ENCODE data around the gene CEP131. TPM values are rescaled to one million over a fixed set of nuclear protein-coding genes. Genes with fewer than 3 reads are reported as not detected.

CEP131 gene
- total RNA-seq, 1 donor from 2014 or later = 28.7 TPM

- H3K4me3 ChIP-seq (ENCODE audit: low read depth, low read length) = no peak overlapping the region
- no peak for DNase-seq (ENCODE audit: low read depth)
- no peak for TF ChIP-seq CTCF (conservative IDR thresholded peaks at IDR 0.05; ENCODE audit: low read depth, low read length)
Observed at GRCh38 chr17:81258292-81258691, 35.5 kb upstream of the CEP131 start.

GRCh38 chr17:81257533-81257932 lies 34.8 kb upstream of the CEP131 start:
- DNase-seq (ENCODE audit: low read depth) = no peak
- H3K4me3 ChIP-seq (ENCODE audit: low read depth, low read length) = no peak overlapping the region
- TF ChIP-seq CTCF (conservative IDR thresholded peaks at IDR 0.05; ENCODE audit: low read depth, low read length) = no peak

GRCh38 chr17:81256616-81257015 lies 33.9 kb upstream of the CEP131 start:
- H3K4me3 ChIP-seq (ENCODE audit: low read depth, low read length) = no peak overlapping the region
- TF ChIP-seq CTCF (conservative IDR thresholded peaks at IDR 0.05; ENCODE audit: low read depth, low read length) = no peak
- DNase-seq (ENCODE audit: low read depth) = peak; percentile 50

GRCh38 chr17:81254955-81255717 lies 32.4 kb upstream of the CEP131 start:
- TF ChIP-seq CTCF (conservative IDR thresholded peaks at IDR 0.05; ENCODE audit: low read depth, low read length) = peak; percentile 68
- no peak for DNase-seq (ENCODE audit: low read depth)
- H3K4me3 ChIP-seq (ENCODE audit: low read depth, low read length) = no peak overlapping the region

- no peak for DNase-seq (ENCODE audit: low read depth)
- peak; percentile 73 for TF ChIP-seq CTCF (conservative IDR thresholded peaks at IDR 0.05; ENCODE audit: low read depth, low read length)
- no peak overlapping the region for H3K4me3 ChIP-seq (ENCODE audit: low read depth, low read length)
Observed at GRCh38 chr17:81253358-81254131, 30.8 kb upstream of the CEP131 start.

GRCh38 chr17:81252987-81253329 lies 30.2 kb upstream of the CEP131 start:
- no peak overlapping the region for H3K4me3 ChIP-seq (ENCODE audit: low read depth, low read length)
- no peak for DNase-seq (ENCODE audit: low read depth)
- no peak for TF ChIP-seq CTCF (conservative IDR thresholded peaks at IDR 0.05; ENCODE audit: low read depth, low read length)

Measured in epithelial cell of proximal tubule (primary cell).